Lung (tissue), 12 donors: ENCODE measurements around the gene PHF21B. TPM values are rescaled to one million over a fixed set of nuclear protein-coding genes. Genes with fewer than 3 reads are reported as not detected.

Experiments
- ATAC-seq: fragments of 200-7000 bp; cut with Tn5 transposase; one replicate; pipeline ENCODE4 v1.9.1; 2020; ENCODE audit warnings: moderate number of reproducible peaks; ENCODE audit not compliant: insufficient read depth, low FRiP score
- DNase-seq, 3 donors: peaks; one replicate each; pipeline ENCODE4 v3.0.0-alpha.2; 2013 to 2017
- H3K27ac ChIP-seq, 2 donors: one replicate each; pipeline ENCODE4 v1.5.1; 2013; ENCODE audit warnings: mild to moderate bottlenecking in 2 of 2, moderate library complexity in 2 of 2, control low read depth in 1 of 2, inconsistent platforms in 1 of 2, low read depth in 1 of 2, low read length in 1 of 2
- H3K27me3 ChIP-seq, 3 donors: one replicate each; pipeline ENCODE4 v1.5.1; 2013; ENCODE audit warnings: low read length in 2 of 3; ENCODE audit not compliant: control insufficient read depth in 3 of 3, insufficient read depth in 3 of 3
- H3K36me3 ChIP-seq, 4 donors: one replicate each; pipeline ENCODE4 v1.5.1; 2013; ENCODE audit warnings: low read length in 4 of 4, mild to moderate bottlenecking in 1 of 4, moderate library complexity in 1 of 4; ENCODE audit not compliant: control insufficient read depth in 4 of 4, insufficient read depth in 4 of 4
- H3K4me1 ChIP-seq, 5 donors: one replicate each; pipeline ENCODE4 v1.5.1; 2013; ENCODE audit warnings: low read length in 5 of 5, mild to moderate bottlenecking in 2 of 5, moderate library complexity in 1 of 5; ENCODE audit not compliant: control insufficient read depth in 5 of 5, insufficient read depth in 5 of 5
- H3K4me3 ChIP-seq: one replicate; pipeline ENCODE4 v1.5.1; 2013; ENCODE audit warnings: mild to moderate bottlenecking, control low read depth, moderate library complexity
- H3K9ac ChIP-seq, 2 donors: one replicate each; pipeline ENCODE4 v1.5.1; 2013; ENCODE audit warnings: low read length in 2 of 2, control low read depth in 1 of 2; ENCODE audit not compliant: insufficient read depth in 1 of 2
- H3K9me3 ChIP-seq, 4 donors: one replicate each; pipeline ENCODE4 v1.5.1; 2013; ENCODE audit warnings: low read length in 3 of 4, mild to moderate bottlenecking in 1 of 4, moderate library complexity in 1 of 4; ENCODE audit not compliant: control insufficient read depth in 4 of 4, insufficient read depth in 3 of 4
- WGBS, 2 donors: extraction: QIAGEN DNeasy Blood & Tissue Kit; methylation state at CpG; one replicate each; pipeline ENCODE4 v1.1.7; 2013; 5-methylcytosine and 5-hydroxymethylcytosine counted together
- polyA plus RNA-seq, 2 donors: library from polyadenylated mRNA; stranded (reverse); fragments of 200-250 nt; gene quantifications; one replicate each; pipeline ENCODE4 v1.2.1, GENCODE V29; 2013
- total RNA-seq, 2 donors: library from RNA; depleted of rRNA in 1 of 2; stranded (reverse); fragments of >200 nt in 1 of 2; gene quantifications; one replicate each; pipeline ENCODE4 v1.2.1, GENCODE V29; 2014 to 2021
- TF ChIP-seq, protein P1 (sequence below): IDR thresholded peaks from 2 replicates; pipeline ENCODE4 v1.5.1; 2012; ENCODE audit warnings: mild to moderate bottlenecking; ENCODE audit errors: control extremely low read depth, extremely low read depth
- donor health status: control.
- donor health status: control.
- donor health status: Bipolar disorder and iron deficiency.
- donor health status: healthy.
- donor health status: DM: yes; HTN: yes; CAD: no.

Gene PHF21B
- total and polyA plus RNA-seq, 4 donors, result 0.03 to 0.43 (median 0.26) TPM

DNA sequence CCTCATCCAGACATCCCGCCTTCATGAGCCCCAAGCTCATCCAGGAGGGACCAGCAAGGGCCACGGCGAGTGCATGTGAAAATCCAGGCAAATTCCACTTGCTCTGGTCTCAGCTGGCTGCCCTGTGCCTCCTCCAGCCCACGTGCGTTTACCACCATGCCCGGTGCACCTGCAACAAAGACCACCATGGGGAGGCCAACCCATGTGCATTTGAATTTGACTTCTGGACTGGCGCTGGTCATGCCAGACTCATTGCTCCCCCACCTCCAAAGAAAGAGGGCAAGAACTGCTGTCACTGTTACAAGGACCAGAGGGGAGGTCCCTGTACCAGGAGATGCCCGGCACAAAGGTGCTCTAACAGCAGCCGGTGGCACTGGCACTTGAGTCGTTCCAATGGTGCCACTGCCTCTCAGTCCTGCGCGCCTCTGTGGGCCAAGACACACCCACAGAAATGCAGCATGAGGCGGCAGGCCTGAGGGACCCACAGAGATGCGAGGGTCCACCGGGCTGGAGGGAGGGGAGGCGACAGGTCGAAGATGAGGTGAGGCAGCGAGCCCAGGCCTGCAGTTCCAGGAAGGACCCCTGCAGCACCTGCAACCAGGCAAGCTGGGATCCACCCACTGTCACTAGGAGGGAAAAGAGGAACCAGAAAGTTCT is 80.3 kb downstream of the PHF21B start:
- no peak overlapping the region for H3K4me3 ChIP-seq
- peaks cover 0 to 11% (median 0%) of the 10 kb centered on the region in 5 donors for H3K4me1 ChIP-seq
- no peaks in the 10 kb centered on the region for H3K36me3 ChIP-seq
- TF ChIP-seq, protein P1, sequence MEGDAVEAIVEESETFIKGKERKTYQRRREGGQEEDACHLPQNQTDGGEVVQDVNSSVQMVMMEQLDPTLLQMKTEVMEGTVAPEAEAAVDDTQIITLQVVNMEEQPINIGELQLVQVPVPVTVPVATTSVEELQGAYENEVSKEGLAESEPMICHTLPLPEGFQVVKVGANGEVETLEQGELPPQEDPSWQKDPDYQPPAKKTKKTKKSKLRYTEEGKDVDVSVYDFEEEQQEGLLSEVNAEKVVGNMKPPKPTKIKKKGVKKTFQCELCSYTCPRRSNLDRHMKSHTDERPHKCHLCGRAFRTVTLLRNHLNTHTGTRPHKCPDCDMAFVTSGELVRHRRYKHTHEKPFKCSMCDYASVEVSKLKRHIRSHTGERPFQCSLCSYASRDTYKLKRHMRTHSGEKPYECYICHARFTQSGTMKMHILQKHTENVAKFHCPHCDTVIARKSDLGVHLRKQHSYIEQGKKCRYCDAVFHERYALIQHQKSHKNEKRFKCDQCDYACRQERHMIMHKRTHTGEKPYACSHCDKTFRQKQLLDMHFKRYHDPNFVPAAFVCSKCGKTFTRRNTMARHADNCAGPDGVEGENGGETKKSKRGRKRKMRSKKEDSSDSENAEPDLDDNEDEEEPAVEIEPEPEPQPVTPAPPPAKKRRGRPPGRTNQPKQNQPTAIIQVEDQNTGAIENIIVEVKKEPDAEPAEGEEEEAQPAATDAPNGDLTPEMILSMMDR, result no peak
- no peak overlapping the region for H3K9ac ChIP-seq
- DNase-seq (no peak), ATAC-seq (no peak)
- H3K27ac ChIP-seq, result no peak overlapping the region
- peaks cover 0 to 4% (median 1%) of the 10 kb centered on the region in 4 donors for H3K9me3 ChIP-seq
- H3K27me3 ChIP-seq, result no peaks in the 10 kb centered on the region
- 90 to 92% methylated on average over 18 of the region's 18 CpGs for WGBS, 2 donors

DNA sequence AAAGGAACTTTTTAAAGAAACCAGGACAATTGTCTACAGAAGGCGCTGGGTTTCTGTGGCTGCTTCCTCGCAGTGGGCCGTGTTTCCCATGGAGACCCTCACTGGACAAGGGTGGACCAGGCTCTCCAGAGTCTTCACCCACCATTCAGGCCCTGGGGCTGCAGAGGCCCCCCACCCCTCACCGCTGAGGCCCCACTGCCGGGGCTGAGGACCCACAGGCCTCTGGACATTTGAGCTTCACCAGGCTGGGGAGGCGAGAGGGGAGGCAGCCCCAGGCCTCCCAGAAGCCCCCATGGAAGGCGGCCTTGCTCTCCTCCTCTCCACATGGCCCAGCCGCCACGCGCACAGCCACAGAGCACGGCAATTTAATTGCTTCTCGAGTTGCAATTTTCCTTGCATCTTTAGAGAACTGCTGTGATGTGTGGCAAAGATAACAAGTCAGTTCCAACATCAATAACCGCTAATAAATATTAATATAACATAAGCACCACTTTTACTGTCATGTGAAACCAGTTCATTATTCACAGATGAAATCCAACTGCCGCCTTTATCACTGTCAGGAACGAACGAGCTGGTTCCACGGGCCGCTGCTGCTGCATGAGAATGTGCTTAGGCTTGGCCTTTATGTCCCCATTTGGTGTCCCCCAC is 81.0 kb downstream of the PHF21B start:
- no peak for ATAC-seq
- no peaks in the 10 kb centered on the region for H3K36me3 ChIP-seq
- H3K9me3 ChIP-seq, result peaks cover 0 to 7% (median 1%) of the 10 kb centered on the region in 4 donors
- no peak for DNase-seq
- TF ChIP-seq, protein P1, result no peak
- H3K27ac ChIP-seq, result no peak overlapping the region
- H3K4me1 ChIP-seq, result peaks cover 0 to 11% (median 0%) of the 10 kb centered on the region in 5 donors
- no peak overlapping the region for H3K9ac ChIP-seq
- no peak overlapping the region for H3K4me3 ChIP-seq
- no peaks in the 10 kb centered on the region for H3K27me3 ChIP-seq
- WGBS, 2 donors, result 91 to 92% methylated on average over 18 of the region's 18 CpGs

DNA sequence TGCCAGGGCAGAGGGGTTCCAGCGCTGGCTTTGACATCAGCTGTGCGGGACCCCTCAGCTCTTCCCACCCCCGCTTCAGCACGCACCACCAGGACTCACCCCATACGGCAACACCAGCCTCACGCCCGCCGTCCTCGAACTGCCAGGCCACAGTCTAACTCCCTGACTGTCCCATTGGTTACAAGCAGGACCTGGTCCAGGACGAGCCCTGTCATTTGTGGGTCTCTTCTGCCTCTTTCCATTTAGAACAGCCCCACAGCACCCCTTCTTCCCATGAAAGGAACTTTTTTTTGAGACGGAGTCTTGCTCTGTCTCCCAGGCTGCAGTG is 81.7 kb downstream of the PHF21B start:
- DNase-seq, result no peak

More for the DNA sequence above, 81.7 kb downstream of the PHF21B start:
- Histone ChIP-seq H3K9me3 (peaks cover 0 to 7% (median 1%) of the 10 kb centered on the region in 4 donors), H3K27ac (no peak overlapping the region), H3K4me1 (peaks cover 0 to 11% (median 0%) of the 10 kb centered on the region in 5 donors), H3K4me3 (no peak overlapping the region), H3K9ac (no peak overlapping the region), H3K36me3 (no peaks in the 10 kb centered on the region), H3K27me3 (no peaks in the 10 kb centered on the region)
- WGBS, 2 donors, result 87 to 96% methylated on average over 11 of the region's 11 CpGs
- ATAC-seq, result no peak
- TF ChIP-seq, protein P1, result no peak
